Gastroesophageal sphincter (tissue), 3 donors: ENCODE data around the gene FBXL4.

Experiments used
- EP300 ChIP-seq: sonication (generic); formaldehyde crosslinking; IDR thresholded peaks from one replicate; pipeline ENCODE4 v1.6.1; 2017; ENCODE audit warnings: antibody characterized with exemption, mild to moderate bottlenecking
- POLR2A ChIP-seq, 2 donors: fragments of 450-650 bp; IDR thresholded peaks; one replicate each; pipeline ENCODE4 v1.6.1; 2017; ENCODE audit warnings: antibody characterized with exemption in 2 of 2, mild to moderate bottlenecking in 2 of 2, moderate library complexity in 1 of 2
- POLR2AphosphoS5 ChIP-seq: sonication (generic); formaldehyde crosslinking; IDR thresholded peaks from one replicate; pipeline ENCODE4 v1.6.1; 2017; ENCODE audit warnings: antibody characterized with exemption
- TF ChIP-seq, protein P1 (sequence below), 4 experiments: fragments of 200-600 bp in 2 of 4; fragments of 450-650 bp in 2 of 4; sonication (generic) in 1 of 4; IDR thresholded peaks; one replicate each; pipeline ENCODE4 v1.5.1; 2017 to 2019; ENCODE audit warnings: antibody characterized with exemption in 4 of 4, mild to moderate bottlenecking in 2 of 4, moderate library complexity in 2 of 4

DNA sequence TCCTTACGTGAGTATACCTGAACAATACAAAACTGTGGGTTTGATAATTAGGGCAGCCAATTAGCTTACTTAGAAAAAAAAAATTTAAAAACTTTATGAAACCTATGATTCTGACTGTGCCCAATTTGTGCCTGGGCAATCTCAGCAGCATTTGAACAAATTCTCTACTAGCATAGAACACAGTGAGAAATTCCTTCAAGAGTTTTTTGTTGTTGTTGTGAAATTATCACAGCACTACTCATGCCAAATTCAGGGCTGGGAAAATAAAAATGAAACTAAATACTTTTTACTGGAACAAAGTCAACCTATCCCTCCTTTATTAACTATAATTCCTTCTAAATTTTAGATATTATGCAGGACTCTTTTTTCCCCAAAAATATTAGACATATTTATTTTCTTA is 70.5 kb downstream of the FBXL4 start:
- TF ChIP-seq POLR2A (IDR thresholded peaks at IDR 0.05) (no peak), POLR2AphosphoS5 (no peak), EP300 (no peak)
- TF ChIP-seq, protein P1, sequence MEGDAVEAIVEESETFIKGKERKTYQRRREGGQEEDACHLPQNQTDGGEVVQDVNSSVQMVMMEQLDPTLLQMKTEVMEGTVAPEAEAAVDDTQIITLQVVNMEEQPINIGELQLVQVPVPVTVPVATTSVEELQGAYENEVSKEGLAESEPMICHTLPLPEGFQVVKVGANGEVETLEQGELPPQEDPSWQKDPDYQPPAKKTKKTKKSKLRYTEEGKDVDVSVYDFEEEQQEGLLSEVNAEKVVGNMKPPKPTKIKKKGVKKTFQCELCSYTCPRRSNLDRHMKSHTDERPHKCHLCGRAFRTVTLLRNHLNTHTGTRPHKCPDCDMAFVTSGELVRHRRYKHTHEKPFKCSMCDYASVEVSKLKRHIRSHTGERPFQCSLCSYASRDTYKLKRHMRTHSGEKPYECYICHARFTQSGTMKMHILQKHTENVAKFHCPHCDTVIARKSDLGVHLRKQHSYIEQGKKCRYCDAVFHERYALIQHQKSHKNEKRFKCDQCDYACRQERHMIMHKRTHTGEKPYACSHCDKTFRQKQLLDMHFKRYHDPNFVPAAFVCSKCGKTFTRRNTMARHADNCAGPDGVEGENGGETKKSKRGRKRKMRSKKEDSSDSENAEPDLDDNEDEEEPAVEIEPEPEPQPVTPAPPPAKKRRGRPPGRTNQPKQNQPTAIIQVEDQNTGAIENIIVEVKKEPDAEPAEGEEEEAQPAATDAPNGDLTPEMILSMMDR (IDR thresholded peaks at IDR 0.05), result no peak
